ENCODE measurements around the gene CLDN34.

GRCh38 chrX:9983441-9983840, 16.3 kb downstream of the CLDN34 start:
- TF ChIP-seq CTCF (IDR thresholded peaks at IDR 0.05) (no peak), POLR2A (IDR thresholded peaks at IDR 0.05) (no peak)

Measured in esophagus squamous epithelium (tissue), 4 donors.